Trophoblast cell (in vitro differentiated cells and primary cell): ENCODE measurements around the gene LRMDA.
A peak's percentile ranks its signal among the peaks of the same experiment; 100 is the strongest.

Experiments
- DNase-seq, 2 donors: peaks; one replicate each; pipeline ENCODE4 v3.0.0-alpha.2; 2016
- H2AFZ ChIP-seq: 2 replicates; pipeline ENCODE4 v1.6.1; 2013; ENCODE audit warnings: low read length, moderate library complexity, mild to moderate bottlenecking; ENCODE audit not compliant: insufficient read depth, poor library complexity
- H2AK5ac ChIP-seq: 2 replicates; pipeline ENCODE4 v1.6.1; 2013; ENCODE audit warnings: mild to moderate bottlenecking, low read length
- H2BK120ac ChIP-seq: 2 replicates; pipeline ENCODE4 v1.6.1; 2013; ENCODE audit warnings: low read length, mild to moderate bottlenecking, moderate library complexity; ENCODE audit not compliant: insufficient read depth, poor library complexity
- H2BK12ac ChIP-seq: 2 replicates; pipeline ENCODE4 v1.6.1; 2013; ENCODE audit warnings: mild to moderate bottlenecking, low read length, moderate library complexity
- H2BK5ac ChIP-seq: 2 replicates; pipeline ENCODE4 v1.6.1; 2013; ENCODE audit warnings: low read length, low read depth, moderate library complexity, mild to moderate bottlenecking; ENCODE audit not compliant: poor library complexity
- H3K14ac ChIP-seq: 2 replicates; pipeline ENCODE4 v1.6.1; 2013; ENCODE audit warnings: mild to moderate bottlenecking, low read length
- H3K18ac ChIP-seq: 2 replicates; pipeline ENCODE4 v1.6.1; 2013; ENCODE audit warnings: mild to moderate bottlenecking, low read length
- H3K23ac ChIP-seq: 2 replicates; pipeline ENCODE4 v1.6.1; 2013; ENCODE audit warnings: low read length
- H3K27ac ChIP-seq: 2 replicates; pipeline ENCODE4 v1.5.1; 2013; ENCODE audit warnings: low read depth, mild to moderate bottlenecking, inconsistent platforms, low read length, moderate library complexity
- H3K27me3 ChIP-seq: 2 replicates; pipeline ENCODE4 v1.6.1; 2013; ENCODE audit warnings: inconsistent platforms, mild to moderate bottlenecking, low read length, moderate library complexity; ENCODE audit not compliant: insufficient read depth
- H3K36me3 ChIP-seq, 2 experiments: 1 replicate in 1 of 2; 2 replicates in 1 of 2; pipeline ENCODE4 v1.6.1; 2013; ENCODE audit warnings: low read length in 2 of 2, mild to moderate bottlenecking in 2 of 2, moderate library complexity in 1 of 2; ENCODE audit not compliant: insufficient read depth in 2 of 2, control insufficient read depth in 1 of 2
- H3K4ac ChIP-seq: 2 replicates; pipeline ENCODE4 v1.6.1; 2013; ENCODE audit warnings: low read depth, mild to moderate bottlenecking, low read length, moderate library complexity
- H3K4me1 ChIP-seq, 2 experiments: 1 replicate in 1 of 2; 2 replicates in 1 of 2; pipeline ENCODE4 v1.6.1; 2013; ENCODE audit warnings: low read length in 2 of 2, mild to moderate bottlenecking in 2 of 2, moderate library complexity in 1 of 2; ENCODE audit not compliant: insufficient read depth in 2 of 2, control insufficient read depth in 1 of 2
- H3K4me2 ChIP-seq: 2 replicates; pipeline ENCODE4 v1.6.1; 2013; ENCODE audit warnings: inconsistent platforms, mild to moderate bottlenecking, low read length, moderate library complexity
- H3K4me3 ChIP-seq: 2 replicates; pipeline ENCODE4 v1.5.1; 2013; ENCODE audit warnings: mild to moderate bottlenecking, low read depth, low read length, inconsistent platforms
- H3K79me1 ChIP-seq: one replicate; pipeline ENCODE4 v1.6.1; 2013; ENCODE audit warnings: low read length
- H3K79me2 ChIP-seq: 2 replicates; pipeline ENCODE4 v1.6.1; 2013; ENCODE audit warnings: low read length, mild to moderate bottlenecking; ENCODE audit not compliant: control insufficient read depth, insufficient read depth, poor library complexity
- H3K9ac ChIP-seq: 2 replicates; pipeline ENCODE4 v1.6.1; 2013; ENCODE audit warnings: mild to moderate bottlenecking, low read length
- H3K9me3 ChIP-seq: 2 replicates; pipeline ENCODE4 v1.6.1; 2013; ENCODE audit warnings: low read depth, mild to moderate bottlenecking, control low read depth, inconsistent platforms, low read length; ENCODE audit not compliant: insufficient read depth
- H4K12ac ChIP-seq: 2 replicates; pipeline ENCODE4 v1.6.1; 2013; ENCODE audit warnings: low read depth, mild to moderate bottlenecking, low read length, moderate library complexity
- H4K8ac ChIP-seq: 2 replicates; pipeline ENCODE4 v1.6.1; 2013; ENCODE audit warnings: low read depth, mild to moderate bottlenecking, low read length, moderate library complexity
- H4K91ac ChIP-seq: one replicate; pipeline ENCODE4 v1.6.1; 2013; ENCODE audit warnings: low read depth, mild to moderate bottlenecking, low read length, moderate library complexity
- WGBS: extraction: QIAGEN DNeasy Blood & Tissue Kit; methylation state at CpG from one replicate; pipeline ENCODE4 v1.1.7; 2013; ENCODE audit warnings: missing lambda C conversion rate; ENCODE audit not compliant: insufficient read length, insufficient coverage; ENCODE audit errors: extremely low coverage; 5-methylcytosine and 5-hydroxymethylcytosine counted together

The LRMDA gene

DNA sequence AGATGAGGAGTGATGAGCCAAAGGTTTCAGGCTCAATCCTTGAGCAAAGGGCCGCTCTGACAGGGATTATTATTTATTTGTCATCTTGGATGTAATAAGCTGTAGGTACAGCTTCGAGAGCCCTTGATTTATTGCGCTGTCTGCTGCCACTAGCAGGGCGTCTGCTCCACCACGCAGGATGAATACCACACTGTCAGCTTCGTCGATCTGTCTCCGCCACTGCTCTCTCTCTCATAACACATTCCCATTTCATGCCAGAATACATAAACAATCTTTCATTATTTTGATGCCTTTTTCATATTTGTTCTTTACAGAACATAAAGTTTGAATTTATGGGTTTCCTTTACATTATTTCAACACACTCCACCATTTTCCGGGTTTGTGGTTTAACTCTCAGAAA lies 276.6 kb downstream of the LRMDA start:
- H4K8ac ChIP-seq = no peak overlapping the region
- no peak overlapping the region for H2AFZ ChIP-seq
- no peak overlapping the region for H2BK5ac ChIP-seq
- no peak overlapping the region for H3K4me2 ChIP-seq
- no peak for DNase-seq
- no peak overlapping the region for H3K4me3 ChIP-seq
- WGBS = no CpG with 5 or more reads among the region's 9 CpGs
- H2BK120ac ChIP-seq = no peak overlapping the region
- H3K18ac ChIP-seq = no peak overlapping the region
- no peak overlapping the region for H4K12ac ChIP-seq
- no peak overlapping the region for H3K14ac ChIP-seq
- H3K79me2 ChIP-seq = no peaks in the 10 kb centered on the region
- no peaks in the 10 kb centered on the region for H3K27me3 ChIP-seq
- no peak overlapping the region for H3K27ac ChIP-seq
- H3K36me3 ChIP-seq = no peaks in the 10 kb centered on the region
- H2BK12ac ChIP-seq = no peak overlapping the region
- no peak overlapping the region for H3K4ac ChIP-seq
- no peak overlapping the region for H3K23ac ChIP-seq
- no peaks in the 10 kb centered on the region for H3K4me1 ChIP-seq
- no peak overlapping the region for H3K9ac ChIP-seq
- H3K9me3 ChIP-seq = no peaks in the 10 kb centered on the region
- H2AK5ac ChIP-seq = no peak overlapping the region
- no peak overlapping the region for H4K91ac ChIP-seq
- H3K79me1 ChIP-seq = no peaks in the 10 kb centered on the region

DNA sequence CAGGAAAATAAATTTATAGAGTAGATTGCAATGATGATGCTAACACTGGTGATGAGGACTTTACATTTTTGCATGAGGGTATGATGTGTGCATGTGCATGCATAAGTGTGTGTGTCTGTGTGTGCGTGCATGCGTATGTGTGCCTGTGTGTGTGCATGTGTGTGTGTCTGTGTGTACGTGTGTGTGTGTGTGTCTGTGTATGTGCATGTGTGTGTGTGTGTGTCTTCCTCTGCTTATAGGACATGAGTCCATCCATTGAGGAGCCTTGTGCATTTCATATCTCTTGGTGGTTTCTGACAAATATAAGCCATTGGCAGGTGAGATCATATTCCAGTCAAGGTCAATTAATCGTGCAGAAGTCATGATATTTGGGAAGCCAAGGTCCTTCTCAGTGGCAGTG lies 277.8 kb downstream of the LRMDA start:
- Histone ChIP-seq H3K27me3 (no peaks in the 10 kb centered on the region), H4K12ac (no peak overlapping the region), H3K23ac (no peak overlapping the region), H3K79me1 (no peaks in the 10 kb centered on the region), H2BK120ac (no peak overlapping the region), H3K4me2 (no peak overlapping the region), H3K4me3 (peak overlapping the region; percentile 20), H3K4me1 (no peaks in the 10 kb centered on the region), H2AK5ac (no peak overlapping the region), H4K8ac (no peak overlapping the region), H3K14ac (no peak overlapping the region), H3K27ac (no peak overlapping the region), H2AFZ (no peak overlapping the region), H4K91ac (no peak overlapping the region), H3K9me3 (no peaks in the 10 kb centered on the region), H3K4ac (no peak overlapping the region), H3K9ac (no peak overlapping the region), H2BK12ac (no peak overlapping the region), H3K36me3 (no peaks in the 10 kb centered on the region), H2BK5ac (no peak overlapping the region), H3K79me2 (no peaks in the 10 kb centered on the region), H3K18ac (no peak overlapping the region)
- no CpG with 5 or more reads among the region's 4 CpGs for WGBS
- no peak for DNase-seq

DNA sequence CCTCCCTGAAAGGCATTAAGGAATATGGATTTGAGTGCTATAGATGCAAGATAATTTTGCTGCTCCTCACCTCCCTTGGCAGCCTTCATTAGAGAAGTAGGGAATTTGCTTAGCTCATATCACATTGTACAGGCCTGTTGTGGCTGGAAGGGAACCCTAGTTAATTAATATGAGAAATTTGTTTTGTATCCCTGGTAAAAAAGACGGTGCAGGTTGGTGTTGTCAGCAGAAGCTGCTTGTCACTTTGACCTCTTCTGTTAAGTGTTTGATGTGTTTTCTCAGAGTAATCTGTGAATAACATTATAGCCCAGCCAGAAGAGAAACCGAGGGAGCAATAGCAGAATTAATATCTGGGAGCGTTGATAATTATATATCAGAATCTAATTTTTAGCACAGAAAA lies 278.4 kb downstream of the LRMDA start:
- H2BK5ac ChIP-seq = no peak overlapping the region
- no peak overlapping the region for H3K9ac ChIP-seq
- H3K27me3 ChIP-seq = no peaks in the 10 kb centered on the region
- no peaks in the 10 kb centered on the region for H3K79me2 ChIP-seq
- no peaks in the 10 kb centered on the region for H3K36me3 ChIP-seq
- H3K4me1 ChIP-seq = no peaks in the 10 kb centered on the region
- no peaks in the 10 kb centered on the region for H3K79me1 ChIP-seq
- H3K4ac ChIP-seq = no peak overlapping the region
- no peak overlapping the region for H2AFZ ChIP-seq
- H4K91ac ChIP-seq = no peak overlapping the region
- no peak overlapping the region for H4K12ac ChIP-seq
- DNase-seq = no peak
- no peak overlapping the region for H2BK120ac ChIP-seq
- H2BK12ac ChIP-seq = no peak overlapping the region
- no peak overlapping the region for H3K18ac ChIP-seq
- H3K27ac ChIP-seq = no peak overlapping the region
- no peak overlapping the region for H3K23ac ChIP-seq
- no peak overlapping the region for H4K8ac ChIP-seq
- no peaks in the 10 kb centered on the region for H3K9me3 ChIP-seq
- no peak overlapping the region for H3K4me2 ChIP-seq
- no peak overlapping the region for H3K4me3 ChIP-seq
- no peak overlapping the region for H2AK5ac ChIP-seq
- WGBS = no CpG with 5 or more reads among the region's 3 CpGs
- H3K14ac ChIP-seq = no peak overlapping the region

DNA sequence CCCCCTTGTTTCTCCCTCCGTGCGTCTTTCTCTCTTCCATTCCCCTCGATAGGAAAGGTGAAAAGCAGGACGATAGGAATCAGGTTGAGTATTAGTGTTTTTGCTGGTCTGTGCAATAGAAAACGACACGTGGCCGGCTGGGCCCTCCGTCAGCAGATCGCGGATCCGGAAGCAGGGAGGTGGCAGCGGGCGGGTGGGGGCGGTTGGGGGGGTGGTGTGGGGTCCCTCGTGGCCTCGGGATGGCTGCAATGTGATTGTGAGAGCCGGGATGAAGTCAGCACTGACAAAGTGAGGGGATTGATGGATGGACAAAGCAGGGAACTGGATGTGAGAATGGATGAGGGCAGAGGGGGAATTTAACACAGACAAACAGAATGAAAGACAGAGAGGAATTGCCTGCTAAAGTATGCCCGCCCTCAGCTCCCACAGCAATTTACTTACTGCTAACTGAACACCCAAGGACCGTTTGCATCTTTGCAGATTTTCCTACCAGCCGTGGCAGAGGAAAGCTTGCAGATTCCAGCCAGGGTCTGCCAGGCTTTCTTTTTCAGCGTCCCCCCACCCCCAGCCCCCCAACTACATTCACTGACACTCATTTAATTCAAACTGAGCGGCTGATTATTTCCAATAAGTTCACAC lies 280.9 kb downstream of the LRMDA start:
- H3K4me3 ChIP-seq = no peak overlapping the region
- no peak overlapping the region for H3K4ac ChIP-seq
- DNase-seq = no peak
- H2BK12ac ChIP-seq = no peak overlapping the region
- H3K23ac ChIP-seq = no peak overlapping the region
- no peak overlapping the region for H3K18ac ChIP-seq
- no peaks in the 10 kb centered on the region for H3K36me3 ChIP-seq
- H3K79me2 ChIP-seq = no peaks in the 10 kb centered on the region
- no peak overlapping the region for H4K12ac ChIP-seq
- H2AK5ac ChIP-seq = no peak overlapping the region
- H2AFZ ChIP-seq = no peak overlapping the region
- H4K8ac ChIP-seq = no peak overlapping the region
- H3K9ac ChIP-seq = no peak overlapping the region
- WGBS = no CpG with 5 or more reads among the region's 22 CpGs
- no peak overlapping the region for H2BK120ac ChIP-seq
- H4K91ac ChIP-seq = no peak overlapping the region
- peaks cover 2% of the 10 kb centered on the region for H3K9me3 ChIP-seq
- H3K14ac ChIP-seq = no peak overlapping the region
- H3K4me1 ChIP-seq = no peaks in the 10 kb centered on the region
- H2BK5ac ChIP-seq = no peak overlapping the region
- no peaks in the 10 kb centered on the region for H3K27me3 ChIP-seq
- no peak overlapping the region for H3K27ac ChIP-seq
- H3K79me1 ChIP-seq = no peaks in the 10 kb centered on the region
- H3K4me2 ChIP-seq = no peak overlapping the region
